Measurements from ENCODE around the gene SLC26A2. TPM values are rescaled to one million over a fixed set of nuclear protein-coding genes. Genes with fewer than 3 reads are reported as not detected.

SLC26A2 gene
- total and polyA plus RNA-seq, 7 donors: 6.4 to 88.8 (median 12.1) TPM

GRCh38 chr5:150013931-150014330 lies 53.4 kb downstream of the SLC26A2 start:
- intact Hi-C loops (cut with DNase I): no loop called here
- Histone ChIP-seq H3K27ac (no peak overlapping the region), H3K27me3 (no peaks in the 10 kb centered on the region), H3K9me3 (peaks cover 0 to 5% (median 0%) of the 10 kb centered on the region in 4 donors), H3K36me3 (peaks cover 39 to 92% (median 61%) of the 10 kb centered on the region in 4 donors), H3K4me1 (no peaks in the 10 kb centered on the region), H3K4me3 (no peak overlapping the region)
- DNase-seq: no peak
- WGBS, 2 donors: 18 to 76% methylated on average over 4 of the region's 4 CpGs
- no peak for TF ChIP-seq POLR2AphosphoS5 (IDR thresholded peaks at IDR 0.05)
- no peak for TF ChIP-seq CTCF (IDR thresholded peaks at IDR 0.05)
- TF ChIP-seq EP300 (IDR thresholded peaks at IDR 0.05): no peak
- TF ChIP-seq POLR2A (IDR thresholded peaks at IDR 0.05): no peak

DNA sequence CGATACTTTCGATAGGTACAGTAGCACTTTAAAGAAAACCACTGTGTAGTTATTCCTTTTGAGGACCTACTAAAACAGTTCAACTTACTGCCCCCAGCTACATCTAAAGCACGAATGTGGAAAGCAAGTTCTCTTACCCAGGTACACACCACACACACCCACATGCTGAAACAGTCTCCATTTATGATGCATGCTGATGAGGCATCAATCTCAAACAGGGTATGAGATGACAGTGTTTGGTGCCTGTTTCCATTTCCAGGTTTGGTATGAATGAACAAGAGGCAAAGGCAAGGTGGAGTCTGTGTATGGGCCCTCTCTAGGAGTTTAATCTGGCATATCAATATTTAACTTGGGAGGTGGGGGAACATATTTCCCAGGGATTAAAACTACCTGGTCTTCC lies 53.9 kb downstream of the SLC26A2 start:
- no peak for DNase-seq
- no peak for TF ChIP-seq POLR2AphosphoS5 (IDR thresholded peaks at IDR 0.05)
- TF ChIP-seq POLR2A (IDR thresholded peaks at IDR 0.05): no peak
- no peak for TF ChIP-seq EP300 (IDR thresholded peaks at IDR 0.05)
- no peak for TF ChIP-seq CTCF (IDR thresholded peaks at IDR 0.05)

DNA sequence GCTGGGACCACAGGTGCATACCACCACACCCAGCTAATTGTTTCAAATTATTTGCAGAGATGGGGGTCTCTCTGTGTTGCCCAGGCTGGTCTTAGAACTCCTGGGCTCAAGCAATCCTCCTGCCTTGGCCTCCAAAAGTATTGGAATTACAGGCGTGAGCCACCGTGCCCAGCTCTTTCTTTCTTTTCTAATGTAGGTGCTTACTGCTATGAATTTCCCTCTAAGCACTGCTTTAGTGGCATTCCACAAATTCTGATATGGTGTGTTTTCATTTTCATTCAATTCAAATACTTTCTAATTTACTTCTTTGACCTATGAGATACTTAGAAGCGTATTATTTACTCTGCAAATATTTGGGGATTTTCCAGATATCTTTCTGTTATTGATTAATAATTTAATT lies 54.9 kb downstream of the SLC26A2 start:
- WGBS, 2 donors: 98 to 99% methylated on average over 3 of the region's 3 CpGs
- Histone ChIP-seq H3K4me3 (no peak overlapping the region), H3K27ac (no peak overlapping the region), H3K27me3 (no peaks in the 10 kb centered on the region), H3K4me1 (no peaks in the 10 kb centered on the region), H3K36me3 (peaks cover 35 to 92% (median 64%) of the 10 kb centered on the region in 4 donors), H3K9me3 (peaks cover 0 to 5% (median 0%) of the 10 kb centered on the region in 4 donors)
- intact Hi-C loops (cut with DNase I): no loop called here
- no peak for DNase-seq
- TF ChIP-seq CTCF (IDR thresholded peaks at IDR 0.05) (no peak), POLR2AphosphoS5 (IDR thresholded peaks at IDR 0.05) (no peak), POLR2A (IDR thresholded peaks at IDR 0.05) (no peak), EP300 (IDR thresholded peaks at IDR 0.05) (no peak)

More for the DNA sequence above, 53.9 kb downstream of the SLC26A2 start:
- intact Hi-C loops (cut with DNase I): no loop called here
- Histone ChIP-seq H3K4me3 (no peak overlapping the region), H3K36me3 (peaks cover 39 to 92% (median 66%) of the 10 kb centered on the region in 4 donors), H3K9me3 (peaks cover 0 to 5% (median 0%) of the 10 kb centered on the region in 4 donors), H3K27ac (no peak overlapping the region), H3K27me3 (no peaks in the 10 kb centered on the region), H3K4me1 (no peaks in the 10 kb centered on the region)
- 50 to 81% methylated on average over 3 of the region's 3 CpGs for WGBS, 2 donors

GRCh38 chr5:150016537-150016936 lies 56.0 kb downstream of the SLC26A2 start:
- peaks cover 0 to 2% (median under 1%) of the 10 kb centered on the region in 4 donors for H3K4me1 ChIP-seq
- H3K27ac ChIP-seq: no peak overlapping the region
- no peaks in the 10 kb centered on the region for H3K27me3 ChIP-seq
- TF ChIP-seq POLR2A (IDR thresholded peaks at IDR 0.05) (no peak), EP300 (IDR thresholded peaks at IDR 0.05) (no peak), POLR2AphosphoS5 (IDR thresholded peaks at IDR 0.05) (no peak), CTCF (IDR thresholded peaks at IDR 0.05) (no peak)
- no peak overlapping the region for H3K4me3 ChIP-seq
- no peak for DNase-seq
- intact Hi-C loops (cut with DNase I): no loop called here
- peaks cover 0 to 5% (median 0%) of the 10 kb centered on the region in 4 donors for H3K9me3 ChIP-seq
- peaks cover 39 to 94% (median 58%) of the 10 kb centered on the region in 4 donors for H3K36me3 ChIP-seq

All from sigmoid colon (tissue), 7 donors.